Measurements from ENCODE around the gene SMARCA2.
A peak's percentile ranks its signal among the peaks of the same experiment; 100 is the strongest.

SMARCA2 gene

DNA sequence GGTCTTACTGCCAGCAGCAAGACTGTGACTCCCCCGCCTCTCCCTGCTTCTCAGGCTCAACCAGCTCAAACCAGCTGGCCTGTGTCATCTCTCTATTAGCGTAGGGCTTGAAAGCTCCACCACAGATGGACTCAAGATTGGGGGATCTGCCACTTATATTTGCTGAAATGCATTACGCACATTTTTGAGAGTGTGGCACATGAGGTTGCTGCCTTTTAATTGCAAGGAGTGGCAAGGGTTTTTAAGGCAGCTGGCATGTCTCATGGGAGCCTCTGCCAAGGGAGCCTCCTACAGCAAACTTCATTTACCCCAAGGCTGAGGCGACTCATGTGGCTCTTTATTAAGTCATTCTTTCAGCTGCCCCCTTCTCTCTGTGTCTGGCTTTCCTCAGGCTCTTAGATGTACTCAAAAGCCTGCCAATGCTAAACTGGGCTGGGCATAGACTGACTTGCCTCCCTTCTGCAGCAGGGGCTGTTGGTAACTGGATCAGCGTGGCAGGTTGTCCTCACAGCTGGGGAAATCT, 219.3 kb downstream of the SMARCA2 start:
- 87 to 97% methylated on average over 3 to 4 of the region's 5 CpGs for WGBS, 2 experiments (ENCODE audit: insufficient coverage in 2 of 2)
- Histone ChIP-seq H3K4me1 (ENCODE audit: control insufficient read depth, insufficient read depth, low read length, poor library complexity, severe bottlenecking) (peaks cover 14% of the 10 kb centered on the region), H3K4me3 (ENCODE audit: extremely low read depth, insufficient read depth, low read length, poor library complexity, severe bottlenecking) (no peak overlapping the region), H3K27ac (ENCODE audit: low read depth, low read length, severe bottlenecking) (no peak overlapping the region), H3K36me3 (ENCODE audit: control insufficient read depth, insufficient read depth, low read length) (no peaks in the 10 kb centered on the region), H3K9me3 (ENCODE audit: control insufficient read depth, low read length) (no peaks in the 10 kb centered on the region)

DNA sequence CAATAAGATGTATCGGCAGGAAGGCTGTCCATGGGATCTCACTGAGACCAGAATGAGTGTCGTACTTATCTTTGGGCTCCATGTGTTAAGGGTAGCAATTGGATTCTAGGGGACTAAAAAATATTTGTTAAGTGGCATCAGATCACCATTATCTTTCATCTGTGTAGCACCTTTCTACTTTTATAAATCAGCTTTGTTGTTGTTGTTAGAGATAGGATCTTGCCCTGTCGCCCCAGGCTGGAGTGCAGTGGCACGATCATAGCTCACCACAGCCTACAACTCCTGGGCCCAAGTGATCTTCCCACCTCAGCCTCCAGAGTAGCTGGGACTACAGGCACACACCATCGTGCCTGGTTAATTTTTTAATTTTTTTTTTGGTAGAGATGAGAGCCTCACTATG, 220.5 kb downstream of the SMARCA2 start:
- H3K9me3 ChIP-seq (ENCODE audit: control insufficient read depth, low read length), result no peaks in the 10 kb centered on the region
- H3K4me1 ChIP-seq (ENCODE audit: control insufficient read depth, insufficient read depth, low read length, poor library complexity, severe bottlenecking), result peaks cover 19% of the 10 kb centered on the region
- H3K4me3 ChIP-seq (ENCODE audit: extremely low read depth, insufficient read depth, low read length, poor library complexity, severe bottlenecking), result no peak overlapping the region
- H3K36me3 ChIP-seq (ENCODE audit: control insufficient read depth, insufficient read depth, low read length), result no peaks in the 10 kb centered on the region
- 80 to 94% methylated on average over 1 to 3 of the region's 5 CpGs for WGBS, 2 experiments (ENCODE audit: insufficient coverage in 2 of 2)
- no peak overlapping the region for H3K27ac ChIP-seq (ENCODE audit: low read depth, low read length, severe bottlenecking)

DNA sequence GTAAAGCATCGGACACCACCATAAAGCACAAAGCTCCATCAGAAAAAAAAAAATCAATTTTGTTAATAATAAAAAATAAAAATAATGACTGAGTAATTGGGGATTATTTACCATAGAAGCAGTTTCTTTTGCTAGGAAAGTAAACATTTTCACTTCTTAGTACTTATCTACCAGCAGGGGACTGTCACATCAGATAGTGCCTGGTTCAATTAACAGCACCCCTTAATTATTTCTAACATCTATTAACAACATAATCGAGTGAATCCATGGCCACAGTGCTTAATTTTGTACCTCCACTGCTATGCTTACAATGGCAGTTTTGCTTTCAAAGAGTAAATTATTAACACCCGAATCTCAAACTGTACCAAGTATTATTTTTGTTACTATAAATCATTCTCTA, 221.7 kb downstream of the SMARCA2 start:
- 63 to 83% methylated on average over 1 of the region's 3 CpGs for WGBS, 2 experiments (ENCODE audit: insufficient coverage in 2 of 2)
- Histone ChIP-seq H3K27ac (ENCODE audit: low read depth, low read length, severe bottlenecking) (no peak overlapping the region), H3K9me3 (ENCODE audit: control insufficient read depth, low read length) (no peaks in the 10 kb centered on the region), H3K4me1 (ENCODE audit: control insufficient read depth, insufficient read depth, low read length, poor library complexity, severe bottlenecking) (peaks cover 22% of the 10 kb centered on the region), H3K36me3 (ENCODE audit: control insufficient read depth, insufficient read depth, low read length) (no peaks in the 10 kb centered on the region), H3K4me3 (ENCODE audit: extremely low read depth, insufficient read depth, low read length, poor library complexity, severe bottlenecking) (no peak overlapping the region)

DNA sequence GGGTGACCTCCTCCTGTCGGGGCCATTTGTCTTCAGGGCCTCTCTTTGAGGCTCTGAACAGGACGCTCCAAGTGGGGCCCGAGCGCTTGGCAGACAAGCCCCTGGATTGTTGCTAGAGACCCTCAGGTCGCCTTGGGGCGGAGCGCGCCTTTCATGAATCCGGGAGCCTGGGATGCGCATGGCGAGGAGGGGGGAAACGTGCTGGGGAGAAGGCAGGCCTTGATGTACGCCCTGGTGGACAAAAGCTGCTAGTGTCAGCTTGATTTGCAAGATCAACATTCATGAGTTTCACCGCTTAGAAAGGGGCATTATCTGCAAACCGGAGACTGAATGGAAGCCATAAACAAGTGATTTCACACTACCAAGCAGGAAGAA, 226.3 kb downstream of the SMARCA2 start:
- H3K9me3 ChIP-seq (ENCODE audit: control insufficient read depth, low read length), result no peaks in the 10 kb centered on the region
- 12 to 16% methylated on average over 15 of the region's 15 CpGs for WGBS, 2 experiments (ENCODE audit: insufficient coverage in 2 of 2)
- peaks cover 20% of the 10 kb centered on the region for H3K4me1 ChIP-seq (ENCODE audit: control insufficient read depth, insufficient read depth, low read length, poor library complexity, severe bottlenecking)
- no peaks in the 10 kb centered on the region for H3K36me3 ChIP-seq (ENCODE audit: control insufficient read depth, insufficient read depth, low read length)
- peak overlapping the region; percentile 37 for H3K4me3 ChIP-seq (ENCODE audit: extremely low read depth, insufficient read depth, low read length, poor library complexity, severe bottlenecking)
- H3K27ac ChIP-seq (ENCODE audit: low read depth, low read length, severe bottlenecking), result peak overlapping the region; percentile 92

DNA sequence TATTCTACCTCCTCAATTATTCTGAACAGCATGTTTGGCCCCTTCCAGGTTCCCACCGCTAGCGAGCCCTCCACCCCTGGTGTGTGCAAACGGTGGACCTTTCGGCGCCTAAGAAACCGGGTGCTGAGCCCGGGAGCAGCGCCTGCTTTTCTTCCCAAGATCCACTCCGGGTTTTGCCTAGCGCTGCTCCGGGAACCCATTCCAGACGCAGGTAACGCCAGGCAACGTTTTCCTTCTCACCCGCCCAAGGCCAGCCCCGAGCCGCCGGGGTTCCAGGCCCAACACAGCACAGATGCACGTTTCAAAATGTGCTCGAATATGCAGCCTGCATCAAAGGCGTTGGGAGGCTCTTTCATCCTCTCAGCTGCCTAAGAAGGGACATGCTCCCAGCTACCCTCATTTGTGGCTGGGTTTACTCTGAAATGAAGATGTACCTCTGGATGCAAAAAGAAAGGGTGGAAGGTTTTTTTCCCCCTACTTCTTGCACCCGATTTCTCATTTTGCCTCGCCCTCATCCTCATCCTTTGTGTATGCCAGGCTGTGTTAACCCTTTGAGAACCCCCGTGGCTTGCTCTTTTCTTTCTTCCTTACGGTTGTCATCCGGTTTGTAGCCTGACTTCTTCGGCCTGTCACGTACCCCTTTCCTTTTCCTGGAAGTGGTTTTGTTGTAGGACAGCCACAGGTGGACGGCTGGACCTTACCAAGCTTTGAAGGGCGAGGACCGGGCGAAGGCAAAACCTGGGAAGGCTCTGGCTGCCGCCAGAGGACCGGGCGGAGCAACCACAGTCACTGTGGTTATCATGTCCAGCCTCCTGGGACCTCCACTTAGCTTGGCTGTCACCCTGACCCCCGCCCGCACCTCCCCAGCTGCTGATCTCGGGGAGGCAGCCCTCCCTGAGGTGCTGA, 226.9 kb downstream of the SMARCA2 start:
- Histone ChIP-seq H3K4me1 (ENCODE audit: control insufficient read depth, insufficient read depth, low read length, poor library complexity, severe bottlenecking) (peaks cover 20% of the 10 kb centered on the region), H3K9me3 (ENCODE audit: control insufficient read depth, low read length) (no peaks in the 10 kb centered on the region), H3K36me3 (ENCODE audit: control insufficient read depth, insufficient read depth, low read length) (no peaks in the 10 kb centered on the region), H3K27ac (ENCODE audit: low read depth, low read length, severe bottlenecking) (peak overlapping the region; percentile 92), H3K4me3 (ENCODE audit: extremely low read depth, insufficient read depth, low read length, poor library complexity, severe bottlenecking) (peak overlapping the region; percentile 37)
- 6 to 7% methylated on average over 30 to 33 of the region's 38 CpGs for WGBS, 2 experiments (ENCODE audit: insufficient coverage in 2 of 2)

DNA sequence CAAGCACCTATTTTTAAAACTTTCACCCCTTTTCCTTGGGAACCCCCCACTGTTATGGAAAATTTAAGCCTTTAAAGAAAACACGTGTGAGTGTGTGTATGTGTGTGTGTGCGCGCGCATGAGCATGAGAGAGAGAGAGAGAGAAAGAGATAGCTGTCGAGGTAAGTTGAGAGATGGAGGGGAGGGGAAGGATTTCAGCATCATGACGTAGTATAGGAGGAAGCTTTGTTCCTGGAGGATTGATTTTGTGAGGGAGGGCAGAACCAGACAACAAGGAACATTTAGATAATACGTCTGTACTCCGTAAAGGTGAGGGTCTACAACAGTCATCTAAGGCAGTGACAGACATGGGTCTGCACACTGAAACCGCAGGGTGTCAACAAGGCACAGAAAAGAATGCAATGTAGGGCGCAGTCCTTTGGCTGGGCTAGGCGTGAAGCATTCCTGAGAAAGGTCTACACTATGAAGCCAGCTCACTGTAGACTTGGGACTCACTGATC, 227.7 kb downstream of the SMARCA2 start:
- Histone ChIP-seq H3K27ac (ENCODE audit: low read depth, low read length, severe bottlenecking) (peak overlapping the region; percentile 92), H3K4me3 (ENCODE audit: extremely low read depth, insufficient read depth, low read length, poor library complexity, severe bottlenecking) (peak overlapping the region; percentile 37)

More for the DNA sequence above, 227.7 kb downstream of the SMARCA2 start:
- Histone ChIP-seq H3K9me3 (ENCODE audit: control insufficient read depth, low read length) (no peaks in the 10 kb centered on the region), H3K36me3 (ENCODE audit: control insufficient read depth, insufficient read depth, low read length) (no peaks in the 10 kb centered on the region), H3K4me1 (ENCODE audit: control insufficient read depth, insufficient read depth, low read length, poor library complexity, severe bottlenecking) (peaks cover 20% of the 10 kb centered on the region)
- WGBS, 2 experiments (ENCODE audit: insufficient coverage in 2 of 2), result 61 to 62% methylated on average over 10 to 11 of the region's 11 CpGs

All from mesodermal cell (in vitro differentiated cells).